WTC11 (cell line): ENCODE data around the gene NPLOC4. TPM values are rescaled to one million over a fixed set of nuclear protein-coding genes. Genes with fewer than 3 reads are reported as not detected.

Experiments
- ATAC-seq: fragments of 200-7000 bp; cut with Tn5 transposase; 2 replicates; pipeline ENCODE4 v1.10.0; 2021; ENCODE audit warnings: mild to moderate bottlenecking, moderate library complexity
- CTCF ChIA-PET: fragments of 300-600 bp; sonication (Branson Sonifier 250); formaldehyde crosslinking; loops from one replicate; lab custom pipeline; 2021; ENCODE audit warnings: antibody characterized with exemption; lab: Charles Lee
- POLR2A ChIA-PET: fragments of 350-600 bp; sonication (Branson Sonifier 250); formaldehyde crosslinking; loops from one replicate; lab custom pipeline; 2021; ENCODE audit warnings: antibody characterized with exemption; lab: Charles Lee
- DNase-seq: peaks from one replicate; pipeline ENCODE4 v3.0.0; 2021; ENCODE audit warnings: low spot score
- H3K27ac Mint-ChIP-seq: 2 replicates; pipeline ENCODE4 v1.8.0; 2021; ENCODE audit warnings: mixed read lengths
- H3K27me3 Mint-ChIP-seq: 2 replicates; pipeline ENCODE4 v1.8.0; 2021; ENCODE audit warnings: low read depth, mild to moderate bottlenecking, moderate library complexity, mixed read lengths
- H3K36me3 Mint-ChIP-seq: 2 replicates; pipeline ENCODE4 v1.8.0; 2021; ENCODE audit warnings: mixed read lengths
- H3K4me1 Mint-ChIP-seq: 2 replicates; pipeline ENCODE4 v1.8.0; 2022; ENCODE audit warnings: mixed read lengths
- H3K4me3 Mint-ChIP-seq: 2 replicates; pipeline ENCODE4 v1.8.0; 2021; ENCODE audit warnings: mild to moderate bottlenecking, moderate library complexity, mixed read lengths
- H3K9me3 Mint-ChIP-seq: 2 replicates; pipeline ENCODE4 v1.8.0; 2021; ENCODE audit warnings: mixed read lengths
- ATF1 ChIP-seq: sonication (generic); formaldehyde crosslinking; IDR thresholded peaks from 2 replicates; pipeline ENCODE4 v1.8.1; 2023; ENCODE audit warnings: mild to moderate bottlenecking, moderate library complexity, missing genetic modification reagents
- ATF2 ChIP-seq: sonication (generic); formaldehyde crosslinking; IDR thresholded peaks from 2 replicates; pipeline ENCODE4 v1.8.1; 2022; ENCODE audit warnings: low read depth, missing genetic modification reagents, borderline replicate concordance
- GABPB1 ChIP-seq: sonication (generic); formaldehyde crosslinking; IDR thresholded peaks from 2 replicates; pipeline ENCODE4 v1.8.1; 2023; ENCODE audit warnings: mild to moderate bottlenecking, missing genetic modification reagents
- NR1H2 ChIP-seq: sonication (generic); formaldehyde crosslinking; IDR thresholded peaks from 2 replicates; pipeline ENCODE4 v1.9.0; 2021; ENCODE audit warnings: mild to moderate bottlenecking, moderate library complexity, missing genetic modification reagents
- PRRX2 ChIP-seq: fragments of 250-450 bp; sonication (Bioruptor Pico); IDR thresholded peaks from 2 replicates; pipeline ENCODE4 v1.8.0; 2021; ENCODE audit warnings: mild to moderate bottlenecking
- RELA ChIP-seq: sonication (generic); formaldehyde crosslinking; IDR thresholded peaks from 2 replicates; pipeline ENCODE4 v1.8.1; 2022; ENCODE audit warnings: missing genetic modification reagents, mild to moderate bottlenecking, borderline replicate concordance
- SOX15 ChIP-seq: fragments of 250-450 bp; sonication (Bioruptor Pico); IDR thresholded peaks from 2 replicates; pipeline ENCODE4 v1.9.0; 2021; ENCODE audit warnings: mild to moderate bottlenecking
- SP1 ChIP-seq: sonication (generic); formaldehyde crosslinking; conservative IDR thresholded peaks from 2 replicates; pipeline ENCODE4 v1.8.1; 2022; ENCODE audit warnings: missing genetic modification reagents
- TCF7 ChIP-seq: sonication (generic); formaldehyde crosslinking; IDR thresholded peaks from 2 replicates; pipeline ENCODE4 v1.8.0; 2022; ENCODE audit warnings: mild to moderate bottlenecking, low read depth, missing genetic modification reagents, moderate library complexity
- TEAD4 ChIP-seq: sonication (generic); formaldehyde crosslinking; IDR thresholded peaks from 2 replicates; pipeline ENCODE4 v1.8.0; 2022; ENCODE audit warnings: mild to moderate bottlenecking, missing genetic modification reagents
- ZMAT4 ChIP-seq: fragments of 250-450 bp; sonication (Bioruptor Pico); IDR thresholded peaks from 2 replicates; pipeline ENCODE4 v1.9.0; 2021; ENCODE audit warnings: mild to moderate bottlenecking
- ZNF138 ChIP-seq: sonication (generic); formaldehyde crosslinking; conservative IDR thresholded peaks from 2 replicates; pipeline ENCODE4 v1.8.1; 2022; ENCODE audit warnings: mild to moderate bottlenecking, moderate library complexity, missing genetic modification reagents
- total RNA-seq: library from RNA; stranded (reverse); gene quantifications from 3 replicates; pipeline ENCODE4 v1.2.3, GENCODE V29; 2021
- TF ChIP-seq, protein P1 (sequence below): sonication (generic); formaldehyde crosslinking; IDR thresholded peaks from 2 replicates; pipeline ENCODE4 v1.8.0; 2022; ENCODE audit warnings: mild to moderate bottlenecking, missing genetic modification reagents
- TF ChIP-seq, protein P2 (sequence below): fragments of 250-450 bp; sonication (Bioruptor Pico); conservative IDR thresholded peaks from 2 replicates; pipeline ENCODE4 v1.9.0; 2021; ENCODE audit warnings: mild to moderate bottlenecking
- TF ChIP-seq, protein P3 (sequence below): fragments of 250-450 bp; sonication (Bioruptor Pico); IDR thresholded peaks from 2 replicates; pipeline ENCODE4 v1.9.0; 2021; ENCODE audit warnings: mild to moderate bottlenecking, borderline replicate concordance
- TF ChIP-seq, protein P4 (sequence below): sonication (generic); formaldehyde crosslinking; IDR thresholded peaks from 2 replicates; pipeline ENCODE4 v1.8.0; 2022; ENCODE audit warnings: mild to moderate bottlenecking, missing genetic modification reagents
- TF ChIP-seq, protein P5 (sequence below): fragments of 250-450 bp; sonication (Bioruptor Pico); IDR thresholded peaks from 2 replicates; pipeline ENCODE4 v2.1.2; 2022; ENCODE audit warnings: mild to moderate bottlenecking, moderate library complexity

The NPLOC4 gene
- total RNA-seq, 1 experiment from 2014 or later: 83.5 TPM

GRCh38 chr17:81608605-81609004, 28.3 kb downstream of the NPLOC4 start (continued):
- TF ChIP-seq ZMAT4 (CRISPR knock-in tag) (no peak), ATF2 (no peak), NR1H2 (CRISPR knock-in tag) (no peak)
- TF ChIP-seq, protein P1, sequence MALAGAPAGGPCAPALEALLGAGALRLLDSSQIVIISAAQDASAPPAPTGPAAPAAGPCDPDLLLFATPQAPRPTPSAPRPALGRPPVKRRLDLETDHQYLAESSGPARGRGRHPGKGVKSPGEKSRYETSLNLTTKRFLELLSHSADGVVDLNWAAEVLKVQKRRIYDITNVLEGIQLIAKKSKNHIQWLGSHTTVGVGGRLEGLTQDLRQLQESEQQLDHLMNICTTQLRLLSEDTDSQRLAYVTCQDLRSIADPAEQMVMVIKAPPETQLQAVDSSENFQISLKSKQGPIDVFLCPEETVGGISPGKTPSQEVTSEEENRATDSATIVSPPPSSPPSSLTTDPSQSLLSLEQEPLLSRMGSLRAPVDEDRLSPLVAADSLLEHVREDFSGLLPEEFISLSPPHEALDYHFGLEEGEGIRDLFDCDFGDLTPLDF (CRISPR knock-in tag): no peak
- TF ChIP-seq, protein P2, sequence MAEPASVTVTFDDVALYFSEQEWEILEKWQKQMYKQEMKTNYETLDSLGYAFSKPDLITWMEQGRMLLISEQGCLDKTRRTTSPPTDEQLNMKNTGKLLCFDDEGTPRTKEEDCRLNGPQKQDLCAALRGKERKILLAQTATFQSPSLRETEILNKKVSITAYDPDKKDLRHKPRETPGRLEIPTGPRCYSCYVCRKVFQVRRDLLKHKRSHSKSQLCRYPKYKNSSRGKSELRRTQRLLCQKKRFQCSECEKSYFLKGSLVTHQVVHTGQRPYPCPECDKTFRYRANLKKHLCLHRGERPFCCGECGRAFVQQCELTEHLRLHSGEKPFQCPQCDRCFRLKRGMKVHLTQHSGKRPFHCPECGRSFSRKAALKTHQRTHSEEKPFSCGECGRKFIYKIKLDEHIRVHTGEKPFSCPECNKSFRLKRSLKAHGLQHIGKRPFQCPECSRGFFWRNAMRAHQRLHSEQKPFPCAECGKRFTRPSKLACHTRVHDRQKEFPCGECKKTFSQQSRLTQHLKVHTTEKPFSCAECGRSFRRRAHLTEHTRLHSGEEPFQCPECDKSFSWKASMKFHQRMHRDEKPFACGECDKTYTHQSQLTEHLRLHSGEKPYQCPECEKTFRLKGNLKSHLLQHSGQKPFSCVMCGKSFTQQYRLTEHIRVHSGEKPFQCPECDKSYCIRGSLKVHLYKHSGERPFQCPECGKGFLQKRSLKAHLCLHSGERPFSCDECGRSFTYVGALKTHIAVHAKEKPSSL (CRISPR knock-in tag): no peak
- TF ChIP-seq, protein P3, sequence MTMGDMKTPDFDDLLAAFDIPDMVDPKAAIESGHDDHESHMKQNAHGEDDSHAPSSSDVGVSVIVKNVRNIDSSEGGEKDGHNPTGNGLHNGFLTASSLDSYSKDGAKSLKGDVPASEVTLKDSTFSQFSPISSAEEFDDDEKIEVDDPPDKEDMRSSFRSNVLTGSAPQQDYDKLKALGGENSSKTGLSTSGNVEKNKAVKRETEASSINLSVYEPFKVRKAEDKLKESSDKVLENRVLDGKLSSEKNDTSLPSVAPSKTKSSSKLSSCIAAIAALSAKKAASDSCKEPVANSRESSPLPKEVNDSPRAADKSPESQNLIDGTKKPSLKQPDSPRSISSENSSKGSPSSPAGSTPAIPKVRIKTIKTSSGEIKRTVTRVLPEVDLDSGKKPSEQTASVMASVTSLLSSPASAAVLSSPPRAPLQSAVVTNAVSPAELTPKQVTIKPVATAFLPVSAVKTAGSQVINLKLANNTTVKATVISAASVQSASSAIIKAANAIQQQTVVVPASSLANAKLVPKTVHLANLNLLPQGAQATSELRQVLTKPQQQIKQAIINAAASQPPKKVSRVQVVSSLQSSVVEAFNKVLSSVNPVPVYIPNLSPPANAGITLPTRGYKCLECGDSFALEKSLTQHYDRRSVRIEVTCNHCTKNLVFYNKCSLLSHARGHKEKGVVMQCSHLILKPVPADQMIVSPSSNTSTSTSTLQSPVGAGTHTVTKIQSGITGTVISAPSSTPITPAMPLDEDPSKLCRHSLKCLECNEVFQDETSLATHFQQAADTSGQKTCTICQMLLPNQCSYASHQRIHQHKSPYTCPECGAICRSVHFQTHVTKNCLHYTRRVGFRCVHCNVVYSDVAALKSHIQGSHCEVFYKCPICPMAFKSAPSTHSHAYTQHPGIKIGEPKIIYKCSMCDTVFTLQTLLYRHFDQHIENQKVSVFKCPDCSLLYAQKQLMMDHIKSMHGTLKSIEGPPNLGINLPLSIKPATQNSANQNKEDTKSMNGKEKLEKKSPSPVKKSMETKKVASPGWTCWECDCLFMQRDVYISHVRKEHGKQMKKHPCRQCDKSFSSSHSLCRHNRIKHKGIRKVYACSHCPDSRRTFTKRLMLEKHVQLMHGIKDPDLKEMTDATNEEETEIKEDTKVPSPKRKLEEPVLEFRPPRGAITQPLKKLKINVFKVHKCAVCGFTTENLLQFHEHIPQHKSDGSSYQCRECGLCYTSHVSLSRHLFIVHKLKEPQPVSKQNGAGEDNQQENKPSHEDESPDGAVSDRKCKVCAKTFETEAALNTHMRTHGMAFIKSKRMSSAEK (CRISPR knock-in tag): no peak

DNA sequence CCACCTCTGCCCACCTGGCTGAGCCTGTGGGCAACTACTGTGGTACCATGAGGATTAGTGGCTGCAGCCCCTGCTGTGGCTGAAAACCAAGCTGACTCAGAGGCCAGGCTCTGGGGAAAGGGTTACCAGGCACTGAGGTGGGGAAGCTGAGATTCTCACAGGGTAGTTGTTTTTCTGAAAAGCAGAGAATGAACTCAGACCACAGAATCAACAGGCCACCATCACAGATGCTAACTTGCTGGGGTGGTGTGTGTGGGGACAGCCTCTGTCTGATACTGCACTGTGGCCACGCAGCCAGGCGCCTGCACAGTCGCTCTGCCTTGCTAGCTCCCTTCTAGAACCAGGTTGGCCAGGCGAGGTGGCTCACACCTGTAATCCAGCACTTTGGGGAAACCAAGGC, 28.8 kb downstream of the NPLOC4 start:
- Mint-ChIP-seq H3K27me3 (no peaks in the 10 kb centered on the region), H3K4me3 (no peak overlapping the region), H3K36me3 (peaks cover 63% of the 10 kb centered on the region), H3K27ac (no peak overlapping the region), H3K4me1 (no peaks in the 10 kb centered on the region)
- no peak for DNase-seq
- TF ChIP-seq ATF1 (no peak), TEAD4 (no peak), NR1H2 (CRISPR knock-in tag) (no peak), GABPB1 (CRISPR knock-in tag) (no peak), TCF7 (CRISPR knock-in tag) (no peak), ZNF138 (CRISPR knock-in tag) (no peak), SP1 (CRISPR knock-in tag) (no peak), SOX15 (CRISPR knock-in tag) (no peak), RELA (CRISPR knock-in tag) (no peak), PRRX2 (CRISPR knock-in tag) (no peak)
- TF ChIP-seq, protein P4, sequence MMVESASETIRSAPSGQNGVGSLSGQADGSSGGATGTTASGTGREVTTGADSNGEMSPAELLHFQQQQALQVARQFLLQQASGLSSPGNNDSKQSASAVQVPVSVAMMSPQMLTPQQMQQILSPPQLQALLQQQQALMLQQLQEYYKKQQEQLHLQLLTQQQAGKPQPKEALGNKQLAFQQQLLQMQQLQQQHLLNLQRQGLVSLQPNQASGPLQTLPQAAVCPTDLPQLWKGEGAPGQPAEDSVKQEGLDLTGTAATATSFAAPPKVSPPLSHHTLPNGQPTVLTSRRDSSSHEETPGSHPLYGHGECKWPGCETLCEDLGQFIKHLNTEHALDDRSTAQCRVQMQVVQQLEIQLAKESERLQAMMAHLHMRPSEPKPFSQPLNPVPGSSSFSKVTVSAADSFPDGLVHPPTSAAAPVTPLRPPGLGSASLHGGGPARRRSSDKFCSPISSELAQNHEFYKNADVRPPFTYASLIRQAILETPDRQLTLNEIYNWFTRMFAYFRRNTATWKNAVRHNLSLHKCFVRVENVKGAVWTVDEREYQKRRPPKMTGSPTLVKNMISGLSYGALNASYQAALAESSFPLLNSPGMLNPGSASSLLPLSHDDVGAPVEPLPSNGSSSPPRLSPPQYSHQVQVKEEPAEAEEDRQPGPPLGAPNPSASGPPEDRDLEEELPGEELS (CRISPR knock-in tag): no peak
- TF ChIP-seq, protein P5, sequence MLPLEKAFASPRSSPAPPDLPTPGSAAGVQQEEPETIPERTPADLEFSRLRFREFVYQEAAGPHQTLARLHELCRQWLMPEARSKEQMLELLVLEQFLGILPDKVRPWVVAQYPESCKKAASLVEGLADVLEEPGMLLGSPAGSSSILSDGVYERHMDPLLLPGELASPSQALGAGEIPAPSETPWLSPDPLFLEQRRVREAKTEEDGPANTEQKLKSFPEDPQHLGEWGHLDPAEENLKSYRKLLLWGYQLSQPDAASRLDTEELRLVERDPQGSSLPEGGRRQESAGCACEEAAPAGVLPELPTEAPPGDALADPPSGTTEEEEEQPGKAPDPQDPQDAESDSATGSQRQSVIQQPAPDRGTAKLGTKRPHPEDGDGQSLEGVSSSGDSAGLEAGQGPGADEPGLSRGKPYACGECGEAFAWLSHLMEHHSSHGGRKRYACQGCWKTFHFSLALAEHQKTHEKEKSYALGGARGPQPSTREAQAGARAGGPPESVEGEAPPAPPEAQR (CRISPR knock-in tag): no peak
- TF ChIP-seq, all 79 proteins: peak for 0
- H3K9me3 Mint-ChIP-seq: no peaks in the 10 kb centered on the region
- CTCF ChIA-PET: no interaction called here
- POLR2A ChIA-PET: no interaction called here
- ATAC-seq: no peak
